HCT116 (cell line): ENCODE results near the gene TGFBR3. TPM values are rescaled to one million over a fixed set of nuclear protein-coding genes. Genes with fewer than 3 reads are reported as not detected.

ENCODE experiments used
- ATAC-seq: fragments of 200-7000 bp; cut with Tn5 transposase; 2 replicates; pipeline ENCODE4 v1.9.1; 2020; ENCODE audit warnings: mild to moderate bottlenecking, moderate library complexity
- BruUV-seq: library from RNA; stranded (reverse); fragments of 400-500 nt; replicated peaks from 2 replicates; lab custom pipeline; 2021; lab: Mats Ljungman, UMichigan
- CTCF ChIA-PET: fragments of 300-600 bp; sonication (Branson Sonifier 250); formaldehyde crosslinking; loops from one replicate; lab custom pipeline; 2021; ENCODE audit warnings: antibody characterized with exemption; lab: Charles Lee
- POLR2A ChIA-PET: fragments of 300-600, 350-600 bp; sonication (Branson Sonifier 250); formaldehyde crosslinking; loops from one replicate; lab custom pipeline; 2021; ENCODE audit warnings: antibody characterized with exemption; lab: Charles Lee
- RAD21 ChIA-PET, 2 experiments: fragments of 300-600 bp; sonication (Branson Sonifier 250); formaldehyde crosslinking; loops; one replicate each; lab custom pipeline; 2023; ENCODE audit warnings: low total read pairs in 2 of 2; ENCODE audit not compliant: uncharacterized antibody in 2 of 2, unreplicated experiment in 2 of 2, low non-redundant PET in 1 of 2; lab: Charles Lee
- DNase-seq: peaks from one replicate; pipeline ENCODE4 v3.0.0-alpha.2; 2010; ENCODE audit warnings: low read depth, low spot score
- H2AFZ ChIP-seq: fragments of 200-600 bp; shearing (Covaris generic), sonication (generic); 2 replicates; pipeline ENCODE4 v1.6.1; 2017; ENCODE audit warnings: low read depth, mixed run types, mixed read lengths, antibody characterized with exemption, low read length; ENCODE audit not compliant: poor library complexity, severe bottlenecking
- H3K27ac ChIP-seq: 2 replicates; pipeline ENCODE4 v1.5.1; 2012; ENCODE audit warnings: low read depth, low read length
- H3K27me3 ChIP-seq: fragments of 200-600 bp; sonication (generic); 2 replicates; pipeline ENCODE4 v1.6.1; 2016; ENCODE audit warnings: mixed run types, low read length, mixed read lengths; ENCODE audit not compliant: insufficient read depth
- H3K36me3 ChIP-seq, 2 experiments: fragments of 200-500 bp in 1 of 2; fragments of 200-600 bp in 1 of 2; sonication (Bioruptor generic) in 1 of 2; sonication (generic) in 1 of 2; 2 replicates each; pipeline versions ENCODE4 v1.5.1 to v1.6.1; 2014 to 2016; ENCODE audit warnings: low read length in 2 of 2, inconsistent platforms in 1 of 2, mixed read lengths in 1 of 2, mixed run types in 1 of 2; ENCODE audit not compliant: insufficient read depth in 2 of 2, control insufficient read depth in 1 of 2
- H3K4me1 ChIP-seq, 2 experiments: fragments of 200-600 bp in 1 of 2; sonication (generic) in 1 of 2; 2 replicates each; pipeline versions ENCODE4 v1.5.1 to v1.6.1; 2012 to 2017; ENCODE audit warnings: low read length in 2 of 2, inconsistent platforms in 1 of 2, mild to moderate bottlenecking in 1 of 2, mixed read lengths in 1 of 2, mixed run types in 1 of 2, moderate library complexity in 1 of 2; ENCODE audit not compliant: insufficient read depth in 2 of 2, control insufficient read depth in 1 of 2
- H3K4me2 ChIP-seq: fragments of 200-600 bp; sonication (generic); 2 replicates; pipeline ENCODE4 v1.6.1; 2017; ENCODE audit warnings: mixed run types, low read length, mixed read lengths
- H3K4me3 ChIP-seq, 2 experiments: fragments of 200-600 bp in 1 of 2; sonication (generic) in 1 of 2; replicated peaks in 1 of 2; 2 replicates each; pipeline ENCODE4 v1.5.1; 2011 to 2016; ENCODE audit warnings: low read length in 2 of 2, control low read depth in 1 of 2, low read depth in 1 of 2, mild to moderate bottlenecking in 1 of 2, mixed read lengths in 1 of 2, mixed run types in 1 of 2
- H3K79me2 ChIP-seq: fragments of 200-600 bp; sonication (generic); 2 replicates; pipeline ENCODE4 v1.6.1; 2017; ENCODE audit warnings: mild to moderate bottlenecking, mixed run types, low read length, moderate library complexity, mixed read lengths; ENCODE audit not compliant: insufficient read depth
- H3K9ac ChIP-seq: fragments of 200-600 bp; sonication (generic); 2 replicates; pipeline ENCODE4 v1.6.1; 2016; ENCODE audit warnings: low read length, mixed read lengths
- H3K9me2 ChIP-seq: fragments of 200-600 bp; sonication (generic), shearing (Covaris generic); 2 replicates; pipeline ENCODE4 v1.6.1; 2017; ENCODE audit warnings: mixed run types, mild to moderate bottlenecking, moderate library complexity; ENCODE audit not compliant: insufficient read depth
- H3K9me3 ChIP-seq, 2 experiments: fragments of 200-500 bp in 1 of 2; fragments of 200-600 bp in 1 of 2; sonication (Bioruptor generic) in 1 of 2; sonication (generic) in 1 of 2; 2 replicates each; pipeline ENCODE4 v1.6.1; 2014 to 2017; ENCODE audit warnings: low read length in 2 of 2, mixed read lengths in 2 of 2, inconsistent platforms in 1 of 2, low read depth in 1 of 2, mild to moderate bottlenecking in 1 of 2, mixed run types in 1 of 2, moderate library complexity in 1 of 2; ENCODE audit not compliant: control insufficient read depth in 1 of 2, insufficient read depth in 1 of 2
- H4K20me1 ChIP-seq: fragments of 200-600 bp; sonication (generic), shearing (Covaris generic); 2 replicates; pipeline ENCODE4 v1.6.1; 2017; ENCODE audit warnings: mixed run types, mild to moderate bottlenecking, moderate library complexity; ENCODE audit not compliant: insufficient read depth
- CEBPB ChIP-seq: IDR thresholded peaks from 2 replicates; pipeline ENCODE4 v1.6.1; 2012; ENCODE audit warnings: low read depth
- EGR1 ChIP-seq: IDR thresholded peaks from 2 replicates; pipeline ENCODE4 v1.6.1; 2012; ENCODE audit warnings: low read depth
- EZH2phosphoT487 ChIP-seq: fragments of 200-600 bp; IDR thresholded peaks from 2 replicates; pipeline ENCODE4 v1.6.1; 2018; ENCODE audit warnings: antibody characterized with exemption, borderline replicate concordance
- FOSL1 ChIP-seq: IDR thresholded peaks from 2 replicates; pipeline ENCODE4 v1.6.1; 2012; ENCODE audit warnings: low read depth
- POLR2A ChIP-seq: IDR thresholded peaks from 2 replicates; pipeline ENCODE4 v1.7.0; 2011; ENCODE audit warnings: borderline replicate concordance; ENCODE audit not compliant: insufficient read depth, insufficient read length; ENCODE audit errors: extremely low read depth
- SIN3A ChIP-seq: IDR thresholded peaks from 2 replicates; pipeline ENCODE4 v1.6.1; 2012; ENCODE audit warnings: low read depth
- SP1 ChIP-seq: IDR thresholded peaks from 2 replicates; pipeline ENCODE4 v1.6.1; 2012; ENCODE audit warnings: low read depth
- SRF ChIP-seq: IDR thresholded peaks from 2 replicates; pipeline ENCODE4 v1.6.1; 2012; ENCODE audit warnings: low read depth
- YY1 ChIP-seq: IDR thresholded peaks from 2 replicates; pipeline ENCODE4 v1.6.1; 2011; ENCODE audit warnings: low read length, low read depth, moderate library complexity, mild to moderate bottlenecking; ENCODE audit not compliant: insufficient replicate concordance; ENCODE audit errors: extremely low read depth
- ZFX ChIP-seq: fragments of 450-650 bp; IDR thresholded peaks from 2 replicates; pipeline ENCODE4 v1.6.1; 2017
- ZNF274 ChIP-seq: fragments of 200-500 bp; sonication (Bioruptor generic); IDR thresholded peaks from 2 replicates; pipeline ENCODE4 v1.6.1; 2014; ENCODE audit warnings: mild to moderate bottlenecking, low read depth, low read length, inconsistent platforms
- intact Hi-C: fragments of 100-400 bp; cut with micrococcal nuclease; formaldehyde crosslinking; loops from 2 replicates; pipeline ENCODE4 v1.10.0; 2022
- total RNA-seq: library from RNA; stranded (reverse); gene quantifications from one replicate; pipeline ENCODE4 v1.2.1, GENCODE V29; 2021; ENCODE audit not compliant: unreplicated experiment
- TF ChIP-seq, protein P1 (sequence below): IDR thresholded peaks from 2 replicates; pipeline ENCODE4 v1.6.1; 2012
- TF ChIP-seq, protein P2 (sequence below): IDR thresholded peaks from 2 replicates; pipeline ENCODE4 v1.6.1; 2012; ENCODE audit warnings: low read depth
- TF ChIP-seq, protein P3 (sequence below), 3 experiments: fragments of 200-600 bp in 1 of 3; sonication (generic) in 1 of 3; IDR thresholded peaks in 2 of 3; conservative IDR thresholded peaks in 1 of 3; 2 replicates each; pipeline ENCODE4 v1.5.1; 2012 to 2017; ENCODE audit warnings: low read depth in 2 of 3, low read length in 2 of 3, antibody characterized with exemption in 1 of 3, borderline replicate concordance in 1 of 3, control low read depth in 1 of 3, mild to moderate bottlenecking in 1 of 3, mixed read lengths in 1 of 3, mixed run types in 1 of 3, moderate library complexity in 1 of 3; ENCODE audit not compliant: insufficient read depth in 1 of 3
- TF ChIP-seq, protein P4 (sequence below): IDR thresholded peaks from 2 replicates; pipeline ENCODE4 v1.6.1; 2011; ENCODE audit warnings: mild to moderate bottlenecking, low read length, moderate library complexity; ENCODE audit not compliant: insufficient replicate concordance; ENCODE audit errors: extremely low read depth

The TGFBR3 gene
- total RNA-seq, 1 experiment from 2014 or later, result 7.1 TPM

DNA sequence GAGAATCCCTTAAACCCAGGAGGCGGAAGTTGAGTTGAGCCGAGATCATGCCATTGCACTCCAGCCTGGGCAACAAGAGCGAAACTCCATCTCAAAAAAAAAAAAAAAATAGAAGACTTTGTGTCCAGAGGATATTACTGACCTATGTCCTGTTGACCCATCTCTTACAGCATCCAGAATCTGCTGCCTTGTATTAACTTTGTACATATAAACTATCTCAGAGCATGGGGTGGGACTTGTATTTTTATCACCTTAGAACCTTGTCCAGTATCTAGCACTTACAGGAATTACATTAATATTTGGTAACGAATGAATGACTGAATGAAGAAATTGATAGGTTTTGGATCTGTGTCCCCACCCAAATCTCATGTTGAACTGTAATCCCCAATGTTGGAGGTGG, 117.8 kb downstream of the TGFBR3 start:
- H4K20me1 ChIP-seq, result no peaks in the 10 kb centered on the region
- POLR2A ChIA-PET, result no interaction called here
- H3K4me1 ChIP-seq, result peaks cover 0 to 10% of the 10 kb centered on the region in 2 experiments; a peak in 1 of 4 replicates
- no peaks in the 10 kb centered on the region for H3K27me3 ChIP-seq
- H3K9me2 ChIP-seq, result no peaks in the 10 kb centered on the region
- no TSS peak for BruUV-seq
- no peak overlapping the region for H3K4me3 ChIP-seq
- no peak overlapping the region for H2AFZ ChIP-seq
- H3K36me3 ChIP-seq, result no peaks in the 10 kb centered on the region
- DNase-seq (no peak), ATAC-seq (no peak)
- RAD21 ChIA-PET, result no interaction called here
- H3K79me2 ChIP-seq, result no peaks in the 10 kb centered on the region
- no peak overlapping the region for H3K9ac ChIP-seq
- intact Hi-C loops, result no loop called here
- no peaks in the 10 kb centered on the region for H3K9me3 ChIP-seq
- no peak for TF ChIP-seq ZNF274
- TF ChIP-seq, protein P1, sequence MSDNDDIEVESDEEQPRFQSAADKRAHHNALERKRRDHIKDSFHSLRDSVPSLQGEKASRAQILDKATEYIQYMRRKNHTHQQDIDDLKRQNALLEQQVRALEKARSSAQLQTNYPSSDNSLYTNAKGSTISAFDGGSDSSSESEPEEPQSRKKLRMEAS, result no peak
- no peak for TF ChIP-seq ZFX
- no peak for TF ChIP-seq EGR1
- no peak for TF ChIP-seq FOSL1
- no peak for TF ChIP-seq SIN3A
- no peak for TF ChIP-seq POLR2A
- TF ChIP-seq SP1, result no peak
- TF ChIP-seq YY1, result no peak
- TF ChIP-seq, protein P2, sequence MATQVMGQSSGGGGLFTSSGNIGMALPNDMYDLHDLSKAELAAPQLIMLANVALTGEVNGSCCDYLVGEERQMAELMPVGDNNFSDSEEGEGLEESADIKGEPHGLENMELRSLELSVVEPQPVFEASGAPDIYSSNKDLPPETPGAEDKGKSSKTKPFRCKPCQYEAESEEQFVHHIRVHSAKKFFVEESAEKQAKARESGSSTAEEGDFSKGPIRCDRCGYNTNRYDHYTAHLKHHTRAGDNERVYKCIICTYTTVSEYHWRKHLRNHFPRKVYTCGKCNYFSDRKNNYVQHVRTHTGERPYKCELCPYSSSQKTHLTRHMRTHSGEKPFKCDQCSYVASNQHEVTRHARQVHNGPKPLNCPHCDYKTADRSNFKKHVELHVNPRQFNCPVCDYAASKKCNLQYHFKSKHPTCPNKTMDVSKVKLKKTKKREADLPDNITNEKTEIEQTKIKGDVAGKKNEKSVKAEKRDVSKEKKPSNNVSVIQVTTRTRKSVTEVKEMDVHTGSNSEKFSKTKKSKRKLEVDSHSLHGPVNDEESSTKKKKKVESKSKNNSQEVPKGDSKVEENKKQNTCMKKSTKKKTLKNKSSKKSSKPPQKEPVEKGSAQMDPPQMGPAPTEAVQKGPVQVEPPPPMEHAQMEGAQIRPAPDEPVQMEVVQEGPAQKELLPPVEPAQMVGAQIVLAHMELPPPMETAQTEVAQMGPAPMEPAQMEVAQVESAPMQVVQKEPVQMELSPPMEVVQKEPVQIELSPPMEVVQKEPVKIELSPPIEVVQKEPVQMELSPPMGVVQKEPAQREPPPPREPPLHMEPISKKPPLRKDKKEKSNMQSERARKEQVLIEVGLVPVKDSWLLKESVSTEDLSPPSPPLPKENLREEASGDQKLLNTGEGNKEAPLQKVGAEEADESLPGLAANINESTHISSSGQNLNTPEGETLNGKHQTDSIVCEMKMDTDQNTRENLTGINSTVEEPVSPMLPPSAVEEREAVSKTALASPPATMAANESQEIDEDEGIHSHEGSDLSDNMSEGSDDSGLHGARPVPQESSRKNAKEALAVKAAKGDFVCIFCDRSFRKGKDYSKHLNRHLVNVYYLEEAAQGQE, result no peak
- TF ChIP-seq, protein P3, sequence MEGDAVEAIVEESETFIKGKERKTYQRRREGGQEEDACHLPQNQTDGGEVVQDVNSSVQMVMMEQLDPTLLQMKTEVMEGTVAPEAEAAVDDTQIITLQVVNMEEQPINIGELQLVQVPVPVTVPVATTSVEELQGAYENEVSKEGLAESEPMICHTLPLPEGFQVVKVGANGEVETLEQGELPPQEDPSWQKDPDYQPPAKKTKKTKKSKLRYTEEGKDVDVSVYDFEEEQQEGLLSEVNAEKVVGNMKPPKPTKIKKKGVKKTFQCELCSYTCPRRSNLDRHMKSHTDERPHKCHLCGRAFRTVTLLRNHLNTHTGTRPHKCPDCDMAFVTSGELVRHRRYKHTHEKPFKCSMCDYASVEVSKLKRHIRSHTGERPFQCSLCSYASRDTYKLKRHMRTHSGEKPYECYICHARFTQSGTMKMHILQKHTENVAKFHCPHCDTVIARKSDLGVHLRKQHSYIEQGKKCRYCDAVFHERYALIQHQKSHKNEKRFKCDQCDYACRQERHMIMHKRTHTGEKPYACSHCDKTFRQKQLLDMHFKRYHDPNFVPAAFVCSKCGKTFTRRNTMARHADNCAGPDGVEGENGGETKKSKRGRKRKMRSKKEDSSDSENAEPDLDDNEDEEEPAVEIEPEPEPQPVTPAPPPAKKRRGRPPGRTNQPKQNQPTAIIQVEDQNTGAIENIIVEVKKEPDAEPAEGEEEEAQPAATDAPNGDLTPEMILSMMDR (IDR thresholded peaks at IDR 0.05 in 2 of 3, conservative IDR thresholded peaks at IDR 0.05 in 1 of 3; ENCODE audit: borderline replicate concordance in 1 of 3, insufficient read depth in 1 of 3, low read depth in 2 of 3, low read length in 2 of 3), result no peak
- TF ChIP-seq, protein P4, sequence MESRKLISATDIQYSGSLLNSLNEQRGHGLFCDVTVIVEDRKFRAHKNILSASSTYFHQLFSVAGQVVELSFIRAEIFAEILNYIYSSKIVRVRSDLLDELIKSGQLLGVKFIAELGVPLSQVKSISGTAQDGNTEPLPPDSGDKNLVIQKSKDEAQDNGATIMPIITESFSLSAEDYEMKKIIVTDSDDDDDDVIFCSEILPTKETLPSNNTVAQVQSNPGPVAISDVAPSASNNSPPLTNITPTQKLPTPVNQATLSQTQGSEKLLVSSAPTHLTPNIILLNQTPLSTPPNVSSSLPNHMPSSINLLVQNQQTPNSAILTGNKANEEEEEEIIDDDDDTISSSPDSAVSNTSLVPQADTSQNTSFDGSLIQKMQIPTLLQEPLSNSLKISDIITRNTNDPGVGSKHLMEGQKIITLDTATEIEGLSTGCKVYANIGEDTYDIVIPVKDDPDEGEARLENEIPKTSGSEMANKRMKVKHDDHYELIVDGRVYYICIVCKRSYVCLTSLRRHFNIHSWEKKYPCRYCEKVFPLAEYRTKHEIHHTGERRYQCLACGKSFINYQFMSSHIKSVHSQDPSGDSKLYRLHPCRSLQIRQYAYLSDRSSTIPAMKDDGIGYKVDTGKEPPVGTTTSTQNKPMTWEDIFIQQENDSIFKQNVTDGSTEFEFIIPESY, result no peak
- TF ChIP-seq CEBPB, result no peak
- no peak for TF ChIP-seq EZH2phosphoT487
- no peak for TF ChIP-seq SRF
- H3K4me2 ChIP-seq, result no peak overlapping the region
- H3K27ac ChIP-seq, result no peak overlapping the region
- CTCF ChIA-PET, result no interaction called here
